D721Med (cell line): ENCODE results near the gene PTRH2.

Experiments used
- DNase-seq: peaks from one replicate; pipeline ENCODE4 v3.0.0; 2011; ENCODE audit warnings: low spot score; ENCODE audit not compliant: insufficient read length
- FAIRE-seq: peaks from 2 replicates; lab custom pipeline; 2011; peaks lifted over from hg19 to GRCh38; lab: Jason Lieb, UNC
- CTCF ChIP-seq: IDR thresholded peaks from 2 replicates; pipeline ENCODE4 v1.5.1; 2012; ENCODE audit warnings: mild to moderate bottlenecking, control low read depth; ENCODE audit not compliant: insufficient read depth; ENCODE audit errors: missing control alignments

Gene PTRH2

GRCh38 chr17:59651346-59651745, 55.9 kb downstream of the PTRH2 start:
- FAIRE-seq (no peak), DNase-seq (no peak)

GRCh38 chr17:59650642-59651041, 56.6 kb downstream of the PTRH2 start:
- TF ChIP-seq CTCF: no peak
- no peak for FAIRE-seq
- no peak for DNase-seq

More at GRCh38 chr17:59651346-59651745, 55.9 kb downstream of the PTRH2 start:
- TF ChIP-seq CTCF: no peak

- no peak for DNase-seq
- no peak for FAIRE-seq
- TF ChIP-seq CTCF: no peak
These were observed 57.3 kb downstream of the PTRH2 start for GRCh38 chr17:59649886-59650285.
